ENCODE measurements around the gene PIAS2.

DNA sequence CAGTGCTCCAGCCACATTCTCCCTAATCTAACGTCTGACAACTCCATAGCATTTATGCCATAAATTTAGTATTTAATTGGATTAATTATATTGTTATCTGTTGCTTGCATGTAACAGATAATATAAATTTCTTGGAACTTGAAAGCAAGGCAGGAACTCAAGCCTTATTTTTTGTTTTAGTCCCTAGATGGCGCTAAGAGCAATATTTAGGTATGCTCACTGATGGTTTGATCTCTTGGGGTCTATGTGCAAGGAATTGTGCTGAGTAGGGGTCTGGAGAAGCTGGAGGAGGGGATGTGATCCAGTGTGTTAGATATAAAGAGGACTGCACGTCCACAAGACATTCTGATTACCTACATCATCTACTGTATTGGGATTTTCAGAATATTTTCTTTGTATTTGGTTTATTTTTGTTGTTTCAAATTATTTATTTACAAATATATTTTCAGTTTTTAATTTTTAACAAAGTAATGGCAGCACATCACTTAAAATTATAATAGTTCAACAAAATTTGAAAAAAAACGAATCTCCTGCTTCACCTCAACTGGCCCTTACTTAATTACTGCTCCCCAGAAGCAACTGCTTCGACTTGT, 32.9 kb upstream of the PIAS2 start:
- TF ChIP-seq SP1 (IDR thresholded peaks at IDR 0.05) (no peak), CTBP1 (IDR thresholded peaks at IDR 0.05; ENCODE audit: borderline replicate concordance) (no peak), BHLHE40 (IDR thresholded peaks at IDR 0.05; ENCODE audit: borderline replicate concordance) (no peak), ELF4 (IDR thresholded peaks at IDR 0.05) (no peak), FOXK2 (IDR thresholded peaks at IDR 0.05) (no peak)
